Activated CD8-positive, alpha-beta memory T cell treated with anti-CD3 and anti-CD28 coated beads for 48 hours (primary cell): ENCODE data around the gene RUVBL2.
"Not testable (repeated sequence)": the region's sequence is repeated elsewhere in the genome, so short reads cannot be mapped to it uniquely, and the experiment has no call there.

Source experiments
- DNase-seq, 3 experiments: peaks; one replicate each; pipeline ENCODE4 v3.0.0-alpha.2; 2020; ENCODE audit warnings: low read depth in 2 of 3, low spot score in 2 of 3

Gene RUVBL2

DNA sequence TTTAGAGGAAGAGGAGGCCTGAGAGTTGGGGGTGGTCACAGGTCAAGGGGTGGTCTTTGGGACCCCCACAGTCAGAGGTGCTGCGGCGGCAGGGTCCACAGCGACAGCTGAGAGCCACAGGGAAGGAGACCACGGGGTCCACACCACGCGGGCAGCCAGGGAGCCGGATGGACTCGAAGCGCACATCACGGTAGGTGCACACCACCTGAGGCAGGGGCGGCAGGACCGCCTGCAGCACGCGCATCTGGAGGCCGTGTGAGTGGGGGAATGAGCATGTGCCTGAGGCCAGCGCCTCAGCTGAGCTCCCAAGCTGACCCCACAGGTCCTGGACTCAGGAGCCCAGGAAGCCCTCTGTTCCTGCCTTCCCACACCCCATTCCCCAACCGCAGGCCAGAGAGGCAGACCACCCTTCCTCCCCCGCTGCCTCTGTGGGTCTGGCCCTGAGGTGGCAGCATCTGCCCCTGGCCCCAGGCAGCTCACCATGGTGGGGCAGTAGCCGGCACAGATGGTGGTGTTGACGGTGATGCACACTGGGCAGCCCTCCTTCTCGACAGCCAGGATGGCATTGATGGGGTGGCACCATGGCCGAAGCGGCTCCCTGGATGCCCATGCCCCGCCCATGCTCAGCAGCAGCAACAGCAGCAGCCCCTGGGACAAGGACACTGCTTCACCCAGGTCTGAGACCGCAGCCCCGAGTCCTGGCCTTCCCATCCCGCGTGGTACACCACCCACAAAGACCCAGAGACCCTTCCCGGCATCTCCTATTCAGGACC, 22.6 kb downstream of the RUVBL2 start:
- no peak for DNase-seq

DNA sequence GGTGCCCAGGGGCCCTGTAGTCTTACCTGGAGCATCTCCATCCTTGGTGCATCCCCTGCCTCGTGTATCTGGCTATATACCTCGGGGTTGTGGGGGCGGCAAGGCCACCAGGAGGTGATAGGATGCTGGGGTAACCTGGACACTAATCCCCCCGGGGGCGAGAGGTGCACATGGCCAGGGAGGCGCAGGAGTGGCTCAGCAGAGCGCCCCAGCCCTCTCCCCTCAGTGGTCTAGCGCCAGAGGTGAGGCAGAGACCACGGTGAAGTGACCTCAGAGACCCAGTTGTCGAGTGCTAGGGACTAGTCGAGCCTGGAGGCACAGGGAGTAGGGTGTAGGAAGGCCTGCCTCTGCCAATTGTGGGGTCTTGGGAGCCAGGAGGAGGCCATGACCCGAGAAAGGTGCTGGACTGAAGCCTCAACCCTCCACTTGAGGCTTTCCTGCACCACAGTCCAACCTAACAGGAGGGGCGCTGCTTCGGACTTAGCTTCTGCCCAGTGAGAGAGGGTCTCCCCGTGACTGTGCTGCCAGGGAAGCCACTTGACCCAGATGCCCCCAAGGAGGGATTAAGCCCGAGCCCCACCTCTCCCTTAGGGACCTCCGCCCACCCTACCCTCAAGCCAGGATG, 23.5 kb downstream of the RUVBL2 start, which contains the start of gene LHB:
LHB (minus strand) TSS at position 51 of the 625 bp plus-strand sequence; CDS start at position 41, 10 bp downstream.
- no peak for DNase-seq

DNA sequence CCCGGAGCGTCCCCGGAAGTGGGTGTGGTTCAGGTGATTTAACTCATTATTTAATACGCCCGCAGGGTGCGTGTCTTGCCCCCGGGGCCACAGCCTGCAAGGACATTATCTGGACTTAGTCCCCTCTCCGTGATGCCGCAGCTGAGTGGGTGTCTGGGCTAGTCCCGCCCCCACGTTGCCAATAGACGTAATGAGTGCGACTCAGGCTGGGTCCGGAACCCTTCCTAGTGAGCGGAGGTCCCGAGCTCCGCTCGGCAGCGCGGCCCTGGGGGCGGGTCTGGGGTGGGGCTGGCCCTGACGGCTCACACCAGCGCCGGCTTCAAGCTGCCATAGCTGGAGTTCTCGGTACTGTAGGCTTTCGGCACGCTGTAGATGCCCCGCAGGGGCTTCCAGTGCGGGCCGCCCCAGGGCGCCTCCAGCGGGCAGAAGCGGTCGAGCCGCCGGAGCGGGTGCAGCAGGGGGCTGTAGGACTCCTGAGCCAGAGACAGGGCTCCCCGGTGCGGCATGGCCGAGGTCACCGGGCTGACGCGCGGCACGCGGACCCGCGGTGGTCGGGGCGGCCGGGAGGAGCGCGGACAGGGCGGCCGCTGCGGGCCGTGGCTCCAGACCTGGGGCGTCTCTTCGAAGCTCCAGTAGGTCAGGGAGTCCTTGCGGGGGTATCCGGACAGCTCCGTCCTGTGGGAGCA, 24.1 kb downstream of the RUVBL2 start:
- DNase-seq: peak in 1 of 3 experiments; percentile 35

DNA sequence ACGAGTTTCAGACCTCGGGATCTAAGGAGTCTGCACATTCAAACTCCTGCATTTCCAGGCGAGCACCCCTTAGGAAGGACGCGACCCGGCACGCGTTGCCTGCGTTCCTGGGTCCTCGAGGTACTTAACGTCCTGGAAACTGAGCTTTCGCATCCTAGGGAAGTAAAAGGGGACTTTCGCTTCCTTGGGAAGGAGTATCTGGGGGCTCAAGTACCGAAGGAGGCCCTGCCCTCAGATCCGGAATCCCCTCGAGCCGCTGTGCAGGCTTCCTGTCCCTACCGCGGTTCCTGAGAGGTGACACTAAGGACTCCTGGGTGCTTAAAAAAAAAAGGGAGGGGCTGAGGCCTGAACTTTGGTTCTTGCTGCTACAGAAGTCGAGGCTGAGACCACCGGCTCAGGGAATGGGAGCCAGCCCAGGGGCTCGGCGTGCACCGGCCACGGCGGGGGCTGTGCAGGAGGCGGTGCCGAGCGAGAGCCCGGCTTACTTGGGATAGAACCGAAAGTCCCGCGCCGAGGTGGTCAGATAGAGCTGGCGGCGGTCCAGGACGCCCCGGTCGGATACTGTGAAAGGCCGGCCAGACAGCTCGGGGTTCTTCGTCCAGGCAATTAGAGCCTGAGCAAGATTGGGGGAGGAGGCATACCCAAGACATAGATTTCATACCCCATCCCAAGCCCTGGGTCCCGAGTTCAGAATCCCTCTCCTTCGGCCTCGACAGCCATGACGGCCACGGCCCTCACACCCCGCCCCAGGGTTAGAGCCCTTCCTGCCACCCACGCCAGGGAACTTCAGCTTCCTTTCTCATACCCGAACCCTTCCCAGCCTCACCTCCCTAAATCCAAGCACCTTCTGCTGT, 24.9 kb downstream of the RUVBL2 start:
- DNase-seq: not testable (repeated sequence)

DNA sequence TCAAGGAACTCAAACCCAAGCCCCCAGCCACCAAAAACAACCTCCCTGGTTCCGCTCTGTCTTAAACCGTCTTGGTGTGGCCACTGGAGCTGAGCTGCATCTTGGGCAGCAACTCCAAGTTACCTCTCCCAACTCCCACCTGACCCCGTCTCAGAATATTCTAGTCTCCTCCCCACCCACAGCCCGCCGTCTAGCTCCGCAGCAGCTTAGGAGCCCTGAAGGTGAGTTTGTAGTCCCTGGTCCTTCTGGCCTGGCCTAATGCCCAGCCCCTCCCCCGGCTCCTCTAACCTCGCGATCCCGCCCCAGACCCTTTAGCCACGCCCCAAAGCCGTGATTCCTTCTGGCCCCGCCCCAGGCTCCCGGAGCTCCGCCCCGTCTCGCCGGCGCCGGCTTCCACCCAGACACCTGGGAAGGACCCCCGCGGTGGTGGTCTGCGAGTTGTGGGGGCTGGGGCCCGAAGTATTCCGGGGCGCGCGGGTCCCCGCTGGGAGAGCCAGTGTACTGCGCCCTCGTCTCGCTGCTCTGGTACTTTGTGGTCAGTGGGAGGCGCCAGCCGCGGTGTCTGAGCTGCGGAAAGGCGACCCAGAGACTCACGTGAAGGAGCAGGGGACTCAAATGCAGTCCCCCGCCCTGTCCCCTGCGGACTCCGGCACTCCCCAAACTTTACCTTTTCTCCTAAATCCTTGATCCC, 25.7 kb downstream of the RUVBL2 start:
- no peak for DNase-seq

DNA sequence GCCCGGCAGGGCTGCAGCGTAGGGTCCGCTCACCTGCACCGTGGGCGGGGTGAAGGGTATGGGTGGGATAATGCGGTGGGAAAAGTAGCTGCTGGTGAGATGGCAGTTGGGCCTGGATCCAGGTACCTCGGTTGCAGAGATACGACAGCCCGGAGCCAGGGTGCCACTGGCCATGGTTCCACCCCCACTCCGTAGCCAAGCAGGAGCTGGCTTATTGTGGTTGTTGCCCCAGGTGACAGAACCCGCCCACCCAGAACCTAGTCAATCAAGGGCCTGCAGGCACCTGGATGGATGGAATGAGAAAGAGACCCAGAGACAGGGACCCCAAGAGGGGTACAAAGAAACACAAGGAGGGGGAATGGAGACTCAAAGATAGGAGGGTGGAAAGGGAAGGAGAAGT, 26.7 kb downstream of the RUVBL2 start:
- no peak for DNase-seq

DNA sequence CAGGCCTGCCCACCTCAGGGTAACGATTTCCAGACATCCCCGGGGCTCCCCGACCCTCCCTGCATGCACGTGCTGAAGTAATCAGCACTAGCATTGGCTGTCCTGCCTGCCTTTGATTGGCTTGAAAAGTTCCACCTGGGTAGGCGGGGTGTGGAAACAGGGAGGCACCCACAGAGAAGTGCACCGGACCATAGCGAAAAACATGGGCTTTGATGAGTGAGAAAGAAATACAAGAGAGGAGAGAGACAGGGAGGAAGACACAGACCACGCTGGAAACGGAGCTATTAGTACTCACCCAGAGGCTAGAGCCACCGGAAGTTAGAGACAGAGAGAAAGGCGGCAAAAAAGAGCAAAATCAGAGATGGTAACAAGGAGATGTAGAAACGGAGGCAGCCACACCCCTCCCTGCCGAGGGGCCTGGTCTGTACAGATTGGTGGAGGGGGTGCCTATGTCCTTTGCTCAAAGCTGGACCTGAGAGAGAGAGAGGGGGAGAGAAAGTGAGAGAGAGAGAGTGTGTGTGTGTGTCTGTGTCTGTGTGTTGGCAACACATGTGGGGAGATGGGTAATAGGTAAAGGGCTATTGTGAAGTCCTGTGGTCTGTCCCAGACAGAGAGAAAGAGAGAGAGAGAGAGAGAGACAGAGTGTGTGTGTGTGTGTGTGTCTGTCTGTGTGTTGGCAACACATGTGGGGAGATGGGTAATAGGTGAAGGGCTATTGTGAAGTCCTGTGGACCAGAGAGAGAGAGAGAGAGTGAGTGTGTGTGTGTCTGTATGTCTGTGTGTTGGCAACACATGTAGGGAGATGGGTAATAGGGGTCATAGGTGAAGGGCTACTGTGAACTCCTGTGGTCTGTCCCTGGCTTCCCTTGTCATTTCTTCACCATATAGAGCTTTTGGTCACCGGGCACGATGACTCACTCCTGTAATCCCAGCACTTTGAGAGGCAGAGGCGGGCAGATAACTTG, 27.5 kb downstream of the RUVBL2 start:
- no peak for DNase-seq

- no peak for DNase-seq
Observed at GRCh38 chr19:49022116-49022515, 28.4 kb downstream of the RUVBL2 start.

DNA sequence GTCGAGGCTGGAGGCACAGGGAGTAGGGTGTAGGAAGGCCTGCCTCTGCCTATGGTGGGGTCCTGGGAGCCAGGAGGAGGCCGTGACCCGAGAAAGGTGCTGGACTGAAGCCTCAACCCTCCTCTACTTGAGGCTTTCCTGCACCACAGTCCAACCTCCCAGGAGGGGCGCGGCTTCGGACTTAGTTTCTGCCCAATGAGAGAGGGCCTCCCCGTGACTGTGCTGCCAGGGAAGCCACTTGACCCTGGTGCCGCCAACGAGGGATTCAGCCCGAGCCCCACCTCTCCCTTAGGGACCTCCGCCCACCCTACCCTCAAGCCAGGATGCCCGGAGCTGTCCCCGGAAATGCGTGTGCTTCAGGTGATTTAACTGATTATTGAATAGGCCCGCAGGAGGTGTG, 30.5 kb downstream of the RUVBL2 start, which contains the start of gene CGB3:
CGB3 (minus strand) TSS at position 101 of the 400 bp plus-strand sequence. CDS start 362 bp downstream, outside the sequence.
- not testable (repeated sequence) for DNase-seq

DNA sequence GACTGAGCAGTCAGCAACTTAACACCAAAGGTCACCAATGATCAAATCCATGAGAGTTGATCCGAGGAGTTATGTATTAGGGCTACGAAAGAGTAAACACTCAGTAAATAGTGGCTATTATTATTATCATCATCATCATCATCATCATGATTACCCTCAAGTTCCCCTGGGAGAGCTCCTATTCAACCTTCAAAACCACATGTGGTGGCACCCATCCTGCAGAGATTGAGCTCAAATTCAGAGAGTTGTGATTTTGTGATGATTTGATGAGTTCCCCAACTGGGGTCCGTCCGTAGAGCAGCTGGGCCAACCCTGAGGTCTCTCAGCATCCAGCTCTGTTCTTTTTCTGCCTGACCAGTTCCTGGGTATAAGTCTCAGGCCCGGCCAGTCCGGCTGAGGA, 31.4 kb downstream of the RUVBL2 start:
- not testable (repeated sequence) for DNase-seq

DNA sequence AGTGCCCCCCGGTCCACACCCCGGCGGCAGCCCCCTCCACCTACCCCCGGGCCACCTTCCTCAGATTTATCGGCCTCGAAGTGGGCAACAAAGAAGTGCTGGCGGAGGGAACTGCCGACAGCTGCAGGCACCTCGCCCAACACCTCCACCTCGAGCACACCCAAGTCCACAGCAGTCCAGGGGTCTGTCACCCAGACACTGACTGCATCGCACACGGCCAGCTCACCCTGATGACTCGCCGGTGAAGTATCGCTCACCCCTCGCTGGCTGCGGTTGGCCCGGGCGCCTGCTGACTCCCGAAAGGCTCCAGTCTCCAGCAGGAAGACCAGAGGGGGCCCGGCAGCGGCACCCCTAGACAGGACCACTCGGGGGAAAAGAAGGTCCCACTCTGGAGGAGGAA, 31.9 kb downstream of the RUVBL2 start:
- not testable (repeated sequence) for DNase-seq

- not testable (repeated sequence) for DNase-seq
Observed at GRCh38 chr19:49028686-49029085, 35.0 kb downstream of the RUVBL2 start.

GRCh38 chr19:49029749-49030148, 36.1 kb downstream of the RUVBL2 start:
- not testable (repeated sequence) for DNase-seq

GRCh38 chr19:49030323-49030722, 36.6 kb downstream of the RUVBL2 start:
- DNase-seq: not testable (repeated sequence)

DNA sequence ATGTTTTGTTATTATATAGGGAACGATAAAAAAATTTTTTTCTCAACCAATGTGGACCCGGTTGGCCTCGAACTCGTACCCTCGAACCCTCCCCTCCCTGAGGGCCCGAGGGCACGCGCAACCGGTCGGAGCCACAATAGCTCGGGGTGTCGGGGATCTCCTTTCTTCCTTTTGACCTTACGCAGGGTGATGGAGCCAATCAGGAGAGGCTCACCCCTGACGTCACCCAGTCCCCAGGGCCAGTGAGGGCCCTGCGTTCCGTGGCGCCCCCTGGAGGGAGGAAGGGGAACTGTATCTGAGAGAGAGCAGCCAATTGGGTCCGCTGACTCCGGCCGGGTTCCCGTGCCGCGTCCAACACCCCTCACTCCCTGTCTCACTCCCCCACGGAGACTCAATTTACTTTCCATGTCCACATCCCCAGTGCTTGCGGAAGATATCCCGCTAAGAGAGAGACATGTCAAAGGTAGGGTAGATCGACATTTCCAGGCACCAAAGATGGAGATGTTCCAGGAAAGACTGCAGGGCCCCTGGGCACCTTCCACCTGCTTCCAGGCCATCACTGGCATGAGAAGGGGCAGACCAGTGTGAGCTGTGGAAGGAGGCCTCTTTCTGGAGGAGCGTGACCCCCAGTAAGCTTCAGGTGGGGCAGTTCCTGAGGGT, 38.1 kb downstream of the RUVBL2 start, which contains the start of gene CGB2:
CGB2 (plus strand) TSS at position 249 of the 660 bp plus-strand sequence; CDS start at position 455, 206 bp downstream.
- DNase-seq: peak; percentile 71 to 93 (median 82)

GRCh38 chr19:49036815-49037214, 43.1 kb downstream of the RUVBL2 start, which contains the start of gene CGB1:
CGB1 (minus strand) TSS chr19:49036895; CDS start chr19:49036711, 184 bp downstream.
- DNase-seq: not testable (repeated sequence)

DNA sequence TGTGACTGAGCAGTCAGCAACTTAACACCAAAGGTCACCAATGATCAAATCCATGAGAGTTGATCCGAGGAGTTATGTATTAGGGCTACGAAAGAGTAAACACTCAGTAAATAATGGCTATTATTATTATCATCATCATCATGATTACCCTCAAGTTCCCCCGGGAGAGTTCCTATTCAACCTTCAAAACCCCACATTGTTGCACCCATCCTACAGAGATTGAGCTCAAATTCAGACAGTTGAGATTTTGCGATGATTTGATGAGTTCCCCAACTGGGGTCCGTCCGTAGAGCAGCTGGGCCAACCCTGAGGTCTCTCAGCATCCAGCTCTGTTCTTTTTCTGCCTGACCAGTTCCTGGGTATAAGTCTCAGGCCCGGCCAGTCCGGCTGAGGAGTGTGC, 44.4 kb downstream of the RUVBL2 start:
- DNase-seq: not testable (repeated sequence)
